NCI-H146 (cell line): ENCODE measurements around the gene ABCC9.

Experiments used
- DNase-seq: peaks from one replicate; lab custom pipeline; 2025; lab: John Stamatoyannopoulos, UW

ABCC9 gene

GRCh38 chr12:21773806-21774205 is 167.4 kb downstream of the ABCC9 start:
- no peak for DNase-seq

DNA sequence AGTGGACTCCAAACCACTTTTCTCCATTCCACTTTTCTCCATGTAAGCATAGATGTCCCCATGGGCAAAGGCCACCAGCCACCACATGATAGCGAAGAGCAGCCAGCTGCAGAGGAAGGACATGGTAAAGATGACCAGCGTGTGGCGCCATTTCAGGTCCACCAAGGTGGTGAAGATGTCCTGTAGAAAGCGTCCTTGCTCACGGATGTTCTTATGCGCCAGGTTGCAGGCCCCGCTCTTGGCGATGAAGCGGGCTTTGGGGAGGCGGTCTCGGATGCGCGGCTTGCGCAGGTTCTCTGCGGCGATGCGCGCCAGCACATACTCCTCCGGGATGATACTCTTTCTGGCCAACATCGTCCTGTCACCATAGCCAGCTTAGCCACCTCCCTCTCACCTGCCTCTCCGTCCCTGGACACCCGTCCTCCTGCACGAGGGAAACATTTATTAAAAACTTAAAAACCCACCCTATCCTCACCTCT is 167.9 kb downstream of the ABCC9 start:
- DNase-seq = no peak

DNA sequence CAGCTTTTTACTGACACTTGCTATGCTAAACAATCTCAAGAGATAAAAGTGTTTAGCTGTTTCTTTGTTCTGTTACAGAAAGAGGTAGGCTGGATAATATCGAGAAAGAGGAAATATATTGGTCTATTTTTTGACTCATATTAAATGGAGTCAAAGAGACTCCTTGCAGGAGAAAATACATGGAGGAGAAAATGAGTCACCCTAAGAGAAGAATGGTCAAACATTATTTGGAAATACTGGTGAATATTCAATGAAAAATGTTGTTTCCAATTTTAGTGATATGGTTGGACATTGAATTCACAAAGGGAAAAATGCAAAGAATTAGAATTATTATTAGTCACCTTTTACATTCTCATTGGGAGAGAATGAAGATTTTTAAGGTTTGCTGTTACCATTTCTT is 169.9 kb downstream of the ABCC9 start:
- DNase-seq = no peak

- DNase-seq = no peak
Observed at GRCh38 chr12:21769307-21769706, 171.9 kb downstream of the ABCC9 start.

DNA sequence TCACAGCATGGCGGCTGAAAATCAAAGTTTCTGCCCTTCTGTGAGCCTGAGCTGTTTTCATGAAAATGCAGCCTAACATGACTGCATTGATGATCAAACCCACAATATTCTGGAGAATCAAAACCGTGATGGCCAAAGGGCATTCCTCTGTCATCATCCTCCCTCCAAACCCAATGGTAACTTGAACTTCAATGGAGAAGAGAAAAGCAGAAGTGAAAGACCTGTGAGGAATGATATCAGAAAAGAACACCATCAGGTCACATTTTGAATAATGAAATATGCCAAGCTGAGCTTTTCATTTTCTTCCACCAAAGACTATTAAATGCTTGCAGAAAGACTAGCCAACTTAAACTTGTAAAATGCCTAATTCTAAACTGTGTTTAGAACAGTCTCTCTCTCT is 174.8 kb downstream of the ABCC9 start:
- DNase-seq = no peak

- DNase-seq = no peak
Observed at GRCh38 chr12:21764950-21765349, 176.3 kb downstream of the ABCC9 start.

- no peak for DNase-seq
Observed at GRCh38 chr12:21764065-21764464, 177.2 kb downstream of the ABCC9 start.

DNA sequence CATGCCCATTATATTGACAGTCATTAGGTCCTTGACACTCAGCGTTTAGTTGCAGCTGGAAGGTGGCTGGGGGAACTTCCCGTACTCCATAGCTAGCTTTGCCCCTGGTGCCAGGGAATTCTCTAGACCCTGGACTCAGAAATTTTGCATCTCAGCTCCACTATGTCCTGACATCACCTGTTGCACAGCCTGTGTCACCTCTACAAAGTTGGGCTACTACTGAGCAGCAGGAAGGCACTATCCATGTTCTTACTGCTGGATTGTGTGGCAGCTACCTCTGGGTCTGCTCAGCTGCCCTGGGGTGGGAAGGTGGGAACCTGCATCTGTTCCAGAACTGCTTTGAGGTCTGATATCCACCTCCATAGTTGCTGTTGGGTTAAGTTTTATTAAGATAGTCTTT is 177.7 kb downstream of the ABCC9 start:
- DNase-seq = no peak

DNA sequence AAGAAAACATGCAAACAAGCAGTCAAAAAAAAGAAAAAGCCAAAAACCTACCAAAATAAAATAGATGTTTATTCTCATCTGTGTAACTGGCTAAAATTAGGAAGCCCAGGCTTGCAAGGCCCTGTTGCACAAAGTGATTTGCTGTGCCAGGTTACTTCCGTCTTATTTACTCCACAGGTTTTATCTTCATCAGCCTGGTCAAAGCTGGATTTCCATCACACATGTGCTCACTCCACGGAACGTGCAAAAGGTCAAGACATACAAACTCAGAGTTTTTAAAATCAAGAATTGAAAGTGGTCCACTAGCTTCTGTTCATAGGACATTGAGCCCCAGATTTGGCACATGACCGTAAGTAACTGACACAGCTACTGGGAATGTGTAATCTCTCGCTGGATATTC is 181.5 kb downstream of the ABCC9 start:
- DNase-seq = no peak

DNA sequence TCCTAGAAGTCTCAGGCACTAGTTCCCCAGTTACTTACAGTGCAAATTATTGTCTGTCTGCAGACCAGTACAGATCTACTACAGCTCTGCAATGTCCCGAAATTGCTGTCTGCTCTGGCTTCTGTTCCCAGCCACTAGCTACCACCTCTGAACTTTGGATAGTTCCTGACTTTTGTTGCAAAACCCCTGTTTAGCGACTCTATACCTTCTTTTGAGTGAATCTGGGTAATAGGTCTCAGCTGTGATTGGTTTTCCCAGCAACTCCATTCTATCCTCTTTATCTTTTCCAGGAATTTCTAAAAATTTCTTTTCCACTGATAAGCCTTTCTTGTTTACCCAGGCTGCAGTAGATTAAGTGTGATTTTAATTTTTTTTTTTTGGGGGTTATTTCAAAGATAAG is 183.5 kb downstream of the ABCC9 start:
- no peak for DNase-seq

GRCh38 chr12:21756699-21757098 is 184.5 kb downstream of the ABCC9 start:
- no peak for DNase-seq

DNA sequence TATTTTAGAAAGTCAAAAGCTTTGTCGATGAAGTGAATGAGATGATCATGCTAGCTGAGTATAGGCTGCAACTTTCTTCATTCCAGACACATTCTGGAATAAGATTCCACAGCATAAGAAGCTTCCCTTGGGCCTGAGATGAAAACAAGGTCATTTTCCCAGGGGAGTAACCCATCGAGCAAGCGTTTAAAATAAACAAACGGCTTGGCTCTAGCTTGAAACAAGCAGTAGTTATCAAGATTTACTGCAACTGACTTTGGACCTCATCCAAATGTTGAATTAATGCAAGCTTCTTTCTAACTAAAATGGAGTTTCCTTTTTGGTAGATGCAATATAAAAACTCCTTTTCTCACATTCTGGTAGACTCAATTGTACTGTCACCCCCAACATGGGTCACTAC is 189.7 kb downstream of the ABCC9 start:
- no peak for DNase-seq
